Kidney (tissue), 14 donors: Measurements from ENCODE around the gene ST3GAL4. TPM values are rescaled to one million over a fixed set of nuclear protein-coding genes. Genes with fewer than 3 reads are reported as not detected.

Experiments
- DNase-seq, 5 donors: peaks; one replicate each; pipeline ENCODE4 v3.0.0-alpha.2; 2013 to 2020
- FAIRE-seq: peaks from 2 replicates; lab custom pipeline; 2012; peaks lifted over from hg19 to GRCh38; lab: Jason Lieb, UNC
- H3K27ac ChIP-seq, 2 donors: one replicate each; pipeline ENCODE4 v1.7.0; 2013; ENCODE audit warnings: low read depth in 2 of 2, low read length in 2 of 2, inconsistent platforms in 1 of 2
- H3K27me3 ChIP-seq: one replicate; pipeline ENCODE4 v1.7.1; 2013; ENCODE audit warnings: low read length, inconsistent platforms; ENCODE audit not compliant: control insufficient read depth, insufficient read depth
- H3K36me3 ChIP-seq, 3 donors: one replicate each; pipeline versions ENCODE4 v1.7.0 to v1.7.1; 2013; ENCODE audit warnings: low read length in 3 of 3, control low read depth in 1 of 3, inconsistent platforms in 1 of 3; ENCODE audit not compliant: insufficient read depth in 3 of 3, control insufficient read depth in 2 of 3
- H3K4me1 ChIP-seq, 3 donors: one replicate each; pipeline versions ENCODE4 v1.7.0 to v1.7.1; 2013; ENCODE audit warnings: low read length in 3 of 3, inconsistent platforms in 1 of 3, low read depth in 1 of 3; ENCODE audit not compliant: control insufficient read depth in 2 of 3, insufficient read depth in 2 of 3
- H3K4me3 ChIP-seq, 3 donors: one replicate each; pipeline versions ENCODE4 v1.7.0 to v1.8.1; 2013; ENCODE audit warnings: low read length in 3 of 3, control low read depth in 1 of 3, inconsistent platforms in 1 of 3
- H3K9ac ChIP-seq, 3 donors: one replicate each; pipeline versions ENCODE4 v1.7.0 to v1.7.1; 2013; ENCODE audit warnings: low read length in 3 of 3, control low read depth in 1 of 3, inconsistent platforms in 1 of 3
- H3K9me3 ChIP-seq, 3 donors: one replicate each; pipeline versions ENCODE4 v1.7.0 to v1.7.1; 2013; ENCODE audit warnings: low read length in 3 of 3, control low read depth in 1 of 3, inconsistent platforms in 1 of 3; ENCODE audit not compliant: control insufficient read depth in 2 of 3, insufficient read depth in 1 of 3
- intact Hi-C: fragments of 100-400 bp; cut with DNase I; formaldehyde crosslinking; loops from one replicate; pipeline ENCODE4 v1.11.1; 2022
- polyA plus RNA-seq: library from polyadenylated mRNA; stranded (reverse); fragments of 350-450 nt; fragmentation: Illumina TruSeq; extraction: RNeasy Lipid Tissue Mini Kit (QIAGEN cat#74804); gene quantifications from one replicate; pipeline ENCODE4 v1.2.3, GENCODE V29; 2014; ENCODE audit warnings: low read depth, low replicate concordance; ENCODE audit not compliant: insufficient read depth
- total RNA-seq: library from RNA; stranded (reverse); fragmentation: NEBNext Ultra II Directional; extraction: Animal tissue kit (Norgen Biotek cat#: 25700); gene quantifications from one replicate; pipeline ENCODE4 v1.2.1, GENCODE V29; 2021
- TF ChIP-seq, protein P1 (sequence below): IDR thresholded peaks from 3 replicates; pipeline ENCODE4 v1.5.1; 2012; ENCODE audit warnings: mild to moderate bottlenecking, moderate library complexity, borderline replicate concordance; ENCODE audit not compliant: insufficient read depth; ENCODE audit errors: extremely low read depth
- donor health status: control.
- donor health status: control.
- donor health status: control.
- donor health status: control.
- donor health status: control.
- donor health status: DM: yes; HTN: yes; CAD: no.
- donor health status: Normal renal cell carcinoma (clear cell type).

Gene ST3GAL4
- total and polyA plus RNA-seq, 2 donors from 2014 or later: 27.4 to 72.8 TPM

GRCh38 chr11:126418887-126419286 is 63.4 kb downstream of the ST3GAL4 start:
- H3K4me1 ChIP-seq: peaks cover 0 to 11% (median 5%) of the 10 kb centered on the region in 3 donors
- intact Hi-C loops: no loop called here
- no peaks in the 10 kb centered on the region for H3K27me3 ChIP-seq
- no peak overlapping the region for H3K27ac ChIP-seq
- H3K9ac ChIP-seq: no peak overlapping the region
- no peak overlapping the region for H3K4me3 ChIP-seq
- H3K9me3 ChIP-seq: no peaks in the 10 kb centered on the region
- DNase-seq: no peak
- no peak for FAIRE-seq
- TF ChIP-seq, protein P1, sequence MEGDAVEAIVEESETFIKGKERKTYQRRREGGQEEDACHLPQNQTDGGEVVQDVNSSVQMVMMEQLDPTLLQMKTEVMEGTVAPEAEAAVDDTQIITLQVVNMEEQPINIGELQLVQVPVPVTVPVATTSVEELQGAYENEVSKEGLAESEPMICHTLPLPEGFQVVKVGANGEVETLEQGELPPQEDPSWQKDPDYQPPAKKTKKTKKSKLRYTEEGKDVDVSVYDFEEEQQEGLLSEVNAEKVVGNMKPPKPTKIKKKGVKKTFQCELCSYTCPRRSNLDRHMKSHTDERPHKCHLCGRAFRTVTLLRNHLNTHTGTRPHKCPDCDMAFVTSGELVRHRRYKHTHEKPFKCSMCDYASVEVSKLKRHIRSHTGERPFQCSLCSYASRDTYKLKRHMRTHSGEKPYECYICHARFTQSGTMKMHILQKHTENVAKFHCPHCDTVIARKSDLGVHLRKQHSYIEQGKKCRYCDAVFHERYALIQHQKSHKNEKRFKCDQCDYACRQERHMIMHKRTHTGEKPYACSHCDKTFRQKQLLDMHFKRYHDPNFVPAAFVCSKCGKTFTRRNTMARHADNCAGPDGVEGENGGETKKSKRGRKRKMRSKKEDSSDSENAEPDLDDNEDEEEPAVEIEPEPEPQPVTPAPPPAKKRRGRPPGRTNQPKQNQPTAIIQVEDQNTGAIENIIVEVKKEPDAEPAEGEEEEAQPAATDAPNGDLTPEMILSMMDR: no peak
- H3K36me3 ChIP-seq: peaks cover 0 to under 1% (median 0%) of the 10 kb centered on the region in 3 donors

DNA sequence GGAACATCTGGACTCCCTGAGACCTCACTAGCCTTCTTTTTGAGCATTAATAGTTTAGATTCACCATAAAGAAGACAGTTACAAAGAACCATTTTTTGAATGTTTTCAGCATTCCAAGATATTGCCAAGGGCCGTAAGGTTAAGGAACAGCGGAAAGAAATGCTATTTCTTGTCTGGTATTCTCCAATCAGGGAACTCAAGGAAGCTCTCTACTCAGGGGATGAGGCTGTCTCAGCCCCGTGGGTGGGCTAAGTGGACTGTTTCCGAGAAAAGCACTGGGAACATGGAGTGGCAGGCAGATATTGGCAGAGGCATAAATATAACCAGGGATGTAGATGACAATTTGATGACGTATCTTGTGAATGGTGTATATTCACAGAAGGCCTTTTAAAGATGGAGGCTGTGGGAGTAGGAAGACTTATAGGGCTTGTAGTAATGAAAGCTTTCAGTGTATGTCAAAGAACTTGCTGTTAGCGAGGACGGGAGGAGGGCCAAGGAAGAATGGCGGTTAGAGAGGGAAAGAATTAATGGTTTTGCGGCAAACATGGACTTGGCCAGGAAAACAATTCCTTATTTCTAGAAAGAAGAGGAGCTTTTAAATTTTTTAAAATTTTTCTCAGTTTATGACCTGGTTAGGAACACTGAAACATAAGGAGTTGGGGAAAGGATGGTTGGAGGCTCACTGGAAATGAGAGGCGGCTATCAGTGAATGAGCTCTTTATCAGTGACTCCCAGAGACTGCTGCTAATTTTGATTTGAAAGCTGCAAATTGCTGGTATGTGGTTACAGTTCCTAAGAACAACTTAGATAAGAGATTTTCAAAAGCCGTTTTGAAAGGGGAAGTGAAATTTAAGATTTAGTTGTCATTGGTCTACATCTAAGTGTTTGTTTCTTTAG is 64.6 kb downstream of the ST3GAL4 start:
- Histone ChIP-seq H3K27me3 (no peaks in the 10 kb centered on the region), H3K4me3 (no peak overlapping the region), H3K9ac (no peak overlapping the region), H3K9me3 (no peaks in the 10 kb centered on the region), H3K36me3 (no peaks in the 10 kb centered on the region), H3K4me1 (peaks cover 0 to 10% (median 5%) of the 10 kb centered on the region in 3 donors), H3K27ac (peak overlapping the region in 1 of 2 donors; percentile 77)
- intact Hi-C loops: no loop called here
- TF ChIP-seq, protein P1: no peak
- peak in 3 of 5 donors; percentile 36 to 83 (median 68) for DNase-seq
- FAIRE-seq: no peak

- DNase-seq (no peak), FAIRE-seq (no peak)
Measured at GRCh38 chr11:126420698-126421256, 65.3 kb downstream of the ST3GAL4 start.

More at GRCh38 chr11:126420698-126421256, 65.3 kb downstream of the ST3GAL4 start:
- Histone ChIP-seq H3K9ac (no peak overlapping the region), H3K27ac (no peak overlapping the region), H3K36me3 (no peaks in the 10 kb centered on the region), H3K27me3 (no peaks in the 10 kb centered on the region), H3K9me3 (no peaks in the 10 kb centered on the region), H3K4me3 (no peak overlapping the region), H3K4me1 (peaks cover 0 to 10% (median 5%) of the 10 kb centered on the region in 3 donors)
- TF ChIP-seq, protein P1: no peak
- intact Hi-C loops: no loop called here
